Spleen (tissue), 11 donors: ENCODE data around the gene MINK1. TPM values are rescaled to one million over a fixed set of nuclear protein-coding genes. Genes with fewer than 3 reads are reported as not detected.

Experiments used
- DNase-seq: peaks from one replicate; pipeline ENCODE4 v3.0.0-alpha.2; 2020
- H3K27ac ChIP-seq, 8 donors: fragments of 200-600 bp; sonication (generic) in 7 of 8; 1 replicate in 4 of 8; 2 replicates in 4 of 8; pipeline versions ENCODE4 v1.5.0 to v1.8.0; 2016 to 2021; ENCODE audit warnings: inconsistent platforms in 4 of 8, mild to moderate bottlenecking in 4 of 8, moderate library complexity in 1 of 8
- H3K27me3 ChIP-seq, 7 donors: fragments of 200-600 bp; sonication (generic) in 6 of 7; replicated peaks in 1 of 7; 1 replicate in 4 of 7; 2 replicates in 3 of 7; pipeline versions ENCODE4 v1.5.0 to v1.8.0; 2016 to 2021; ENCODE audit warnings: inconsistent platforms in 3 of 7, mild to moderate bottlenecking in 1 of 7
- H3K36me3 ChIP-seq, 6 donors: fragments of 200-600 bp; sonication (generic) in 5 of 6; 1 replicate in 4 of 6; 2 replicates in 2 of 6; pipeline versions ENCODE4 v1.5.0 to v1.8.0; 2016 to 2021; ENCODE audit warnings: inconsistent platforms in 2 of 6
- H3K4me1 ChIP-seq, 6 donors: fragments of 200-600 bp; sonication (generic) in 5 of 6; 1 replicate in 3 of 6; 2 replicates in 3 of 6; pipeline versions ENCODE4 v1.5.0 to v1.8.0; 2016 to 2021; ENCODE audit warnings: inconsistent platforms in 3 of 6
- H3K4me3 ChIP-seq, 8 donors: fragments of 200-600 bp; sonication (generic) in 7 of 8; 1 replicate in 4 of 8; 2 replicates in 4 of 8; pipeline versions ENCODE4 v1.5.0 to v1.8.0; 2016 to 2021; ENCODE audit warnings: inconsistent platforms in 4 of 8, mild to moderate bottlenecking in 4 of 8, moderate library complexity in 2 of 8
- H3K9me3 ChIP-seq, 8 donors: fragments of 200-600 bp; sonication (generic) in 7 of 8; 1 replicate in 4 of 8; 2 replicates in 4 of 8; pipeline versions ENCODE4 v1.5.0 to v1.8.0; 2016 to 2021; ENCODE audit warnings: inconsistent platforms in 4 of 8
- POLR2A ChIP-seq, 3 donors: fragments of 450-650 bp; IDR thresholded peaks; one replicate each; pipeline ENCODE4 v1.5.1; 2017; ENCODE audit warnings: antibody characterized with exemption in 3 of 3, mild to moderate bottlenecking in 1 of 3
- POLR2AphosphoS5 ChIP-seq, 3 donors: sonication (generic); formaldehyde crosslinking; IDR thresholded peaks; one replicate each; pipeline ENCODE4 v1.5.1; 2017; ENCODE audit warnings: antibody characterized with exemption in 3 of 3
- WGBS, 5 donors: extraction: QIAGEN DNeasy Blood & Tissue Kit in 3 of 5; methylation state at CpG; one replicate each; pipeline versions ENCODE4 v1.1.5 to v1.1.7; 2013 to 2018; 5-methylcytosine and 5-hydroxymethylcytosine counted together
- intact Hi-C: fragments of 100-400 bp; cut with DNase I; formaldehyde crosslinking; loops from one replicate; pipeline ENCODE4 v1.15.0; 2023; ENCODE audit warnings: low total_unique reads
- polyA plus RNA-seq, 3 donors: library from polyadenylated mRNA; stranded (reverse); fragments of 200-250 nt; gene quantifications; one replicate each; pipeline ENCODE4 v1.2.1, GENCODE V29; 2013
- total RNA-seq, 7 donors: library from RNA; depleted of rRNA in 3 of 7; stranded (reverse); fragments of >200 nt in 3 of 7; fragmentation: NEBNext Ultra II Directional in 4 of 7; extraction: Animal tissue kit (Norgen Biotek cat#: 25700) in 4 of 7; gene quantifications; one replicate each; pipeline versions ENCODE4 v1.1.0 to v1.2.1, GENCODE V29; 2016 to 2021
- TF ChIP-seq, protein P1 (sequence below), 11 experiments: fragments of 200-600 bp in 7 of 11; fragments of 450-650 bp in 4 of 11; sonication (generic) in 4 of 11; IDR thresholded peaks in 8 of 11; conservative IDR thresholded peaks in 3 of 11; 1 replicate in 7 of 11; 2 replicates in 4 of 11; pipeline versions ENCODE4 v1.4.0 to v1.8.0; 2016 to 2021; ENCODE audit warnings: antibody characterized with exemption in 11 of 11, inconsistent platforms in 4 of 11, mild to moderate bottlenecking in 1 of 11
- donor health status: healthy with polysubstance abuse.
- donor health status: DM: no; HTN: no; CAD: no; lungs with moderate emphysema.
- donor health status: DM: no; HTN: no; CAD: no.
- donor health status: Bipolar disorder and iron deficiency.
- donor health status: healthy.
- donor health status: DM: no; HTN: no; CAD: no.
- donor health status: DM: yes; HTN: yes; CAD: no.

Gene MINK1
- total and polyA plus RNA-seq, 10 donors: 15.9 to 129 (median 80.6) TPM

DNA sequence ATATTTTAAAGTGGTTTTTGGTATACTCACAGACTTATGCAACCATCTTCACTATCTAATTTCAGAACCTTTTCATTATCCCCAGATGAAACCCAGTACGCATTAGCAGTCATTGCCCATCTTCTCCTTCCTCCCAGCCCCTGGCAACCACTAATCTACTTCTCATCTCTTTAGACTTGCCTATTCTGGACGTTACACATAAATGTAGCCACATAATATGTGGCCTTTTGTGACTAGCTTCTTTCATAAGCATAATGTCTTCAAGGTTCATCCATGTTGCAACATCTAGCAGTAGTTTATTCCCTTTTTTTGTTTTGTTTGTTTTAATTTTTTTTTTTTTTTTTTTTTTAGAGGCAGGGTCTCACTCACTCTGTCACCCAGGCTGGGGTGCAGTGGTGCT, 37.7 kb downstream of the MINK1 start:
- H3K4me3 ChIP-seq: no peak overlapping the region
- TF ChIP-seq POLR2AphosphoS5 (IDR thresholded peaks at IDR 0.05): no peak
- TF ChIP-seq, protein P1, sequence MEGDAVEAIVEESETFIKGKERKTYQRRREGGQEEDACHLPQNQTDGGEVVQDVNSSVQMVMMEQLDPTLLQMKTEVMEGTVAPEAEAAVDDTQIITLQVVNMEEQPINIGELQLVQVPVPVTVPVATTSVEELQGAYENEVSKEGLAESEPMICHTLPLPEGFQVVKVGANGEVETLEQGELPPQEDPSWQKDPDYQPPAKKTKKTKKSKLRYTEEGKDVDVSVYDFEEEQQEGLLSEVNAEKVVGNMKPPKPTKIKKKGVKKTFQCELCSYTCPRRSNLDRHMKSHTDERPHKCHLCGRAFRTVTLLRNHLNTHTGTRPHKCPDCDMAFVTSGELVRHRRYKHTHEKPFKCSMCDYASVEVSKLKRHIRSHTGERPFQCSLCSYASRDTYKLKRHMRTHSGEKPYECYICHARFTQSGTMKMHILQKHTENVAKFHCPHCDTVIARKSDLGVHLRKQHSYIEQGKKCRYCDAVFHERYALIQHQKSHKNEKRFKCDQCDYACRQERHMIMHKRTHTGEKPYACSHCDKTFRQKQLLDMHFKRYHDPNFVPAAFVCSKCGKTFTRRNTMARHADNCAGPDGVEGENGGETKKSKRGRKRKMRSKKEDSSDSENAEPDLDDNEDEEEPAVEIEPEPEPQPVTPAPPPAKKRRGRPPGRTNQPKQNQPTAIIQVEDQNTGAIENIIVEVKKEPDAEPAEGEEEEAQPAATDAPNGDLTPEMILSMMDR (IDR thresholded peaks at IDR 0.05 in 8 of 11, conservative IDR thresholded peaks at IDR 0.05 in 3 of 11): no peak
- no peak for TF ChIP-seq POLR2A (IDR thresholded peaks at IDR 0.05)
- intact Hi-C loops: no loop called here
- peak overlapping the region in 1 of 8 donors; percentile 8 for H3K27ac ChIP-seq
- peaks cover 0 to 41% (median 16%) of the 10 kb centered on the region in 6 donors for H3K4me1 ChIP-seq
- peaks cover 0 to 27% (median 0%) of the 10 kb centered on the region in 6 donors for H3K36me3 ChIP-seq
- no peaks in the 10 kb centered on the region for H3K27me3 ChIP-seq
- WGBS, 5 donors: 70 to 80% (median 77%) methylated on average over 2 of the region's 2 CpGs
- no peak for DNase-seq
- H3K9me3 ChIP-seq: no peaks in the 10 kb centered on the region

- intact Hi-C loops: no loop called here
- Histone ChIP-seq H3K9me3 (no peaks in the 10 kb centered on the region), H3K27ac (peak overlapping the region in 5 of 8 donors; percentile 16 to 65 (median 40)), H3K36me3 (peaks cover 0 to 44% (median 0%) of the 10 kb centered on the region in 6 donors), H3K4me3 (no peak overlapping the region), H3K27me3 (no peaks in the 10 kb centered on the region), H3K4me1 (peaks cover 0 to 49% (median 16%) of the 10 kb centered on the region in 6 donors)
- peak; percentile 72 for DNase-seq
- TF ChIP-seq POLR2A (IDR thresholded peaks at IDR 0.05) (no peak), POLR2AphosphoS5 (IDR thresholded peaks at IDR 0.05) (peak; percentile 26 to 67 (median 45))
- TF ChIP-seq, protein P1 (IDR thresholded peaks at IDR 0.05 in 8 of 11, conservative IDR thresholded peaks at IDR 0.05 in 3 of 11): no peak
- WGBS, 5 donors: 35 to 51% (median 48%) methylated on average over 8 of the region's 8 CpGs
These were observed 39.6 kb downstream of the MINK1 start for GRCh38 chr17:4872786-4873185.

DNA sequence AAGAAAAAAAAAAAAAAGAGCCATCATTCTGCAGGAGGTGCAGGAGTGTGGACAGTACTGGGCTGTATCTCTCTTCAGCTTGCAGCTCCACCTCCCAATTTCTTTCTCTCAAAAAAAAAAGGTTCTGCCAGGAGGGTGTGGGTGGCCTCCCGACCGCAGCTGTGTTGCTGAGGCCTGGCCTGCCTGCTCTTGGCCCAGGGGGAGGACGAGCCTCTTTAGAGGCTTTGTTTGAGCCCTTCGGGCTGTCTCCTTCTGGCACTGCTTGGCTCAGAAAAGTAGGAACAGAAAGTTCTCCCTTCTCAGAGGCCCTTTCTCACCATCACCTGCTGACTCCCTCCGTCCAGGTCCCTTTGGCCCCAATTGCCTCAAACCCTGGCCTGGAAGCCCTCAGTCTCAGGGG, 43.9 kb downstream of the MINK1 start:
- Histone ChIP-seq H3K9me3 (no peaks in the 10 kb centered on the region), H3K27me3 (no peaks in the 10 kb centered on the region), H3K4me3 (no peak overlapping the region), H3K36me3 (peaks cover 0 to 69% (median 16%) of the 10 kb centered on the region in 6 donors), H3K27ac (peak overlapping the region in 1 of 8 donors; percentile 0), H3K4me1 (peaks cover 0 to 56% (median 17%) of the 10 kb centered on the region in 6 donors)
- TF ChIP-seq POLR2A (IDR thresholded peaks at IDR 0.05) (no peak), POLR2AphosphoS5 (IDR thresholded peaks at IDR 0.05) (no peak)
- TF ChIP-seq, protein P1 (IDR thresholded peaks at IDR 0.05 in 8 of 11, conservative IDR thresholded peaks at IDR 0.05 in 3 of 11): no peak
- intact Hi-C loops: no loop called here
- DNase-seq: no peak
- WGBS, 5 donors: 84 to 93% (median 86%) methylated on average over 4 to 5 of the region's 5 CpGs

DNA sequence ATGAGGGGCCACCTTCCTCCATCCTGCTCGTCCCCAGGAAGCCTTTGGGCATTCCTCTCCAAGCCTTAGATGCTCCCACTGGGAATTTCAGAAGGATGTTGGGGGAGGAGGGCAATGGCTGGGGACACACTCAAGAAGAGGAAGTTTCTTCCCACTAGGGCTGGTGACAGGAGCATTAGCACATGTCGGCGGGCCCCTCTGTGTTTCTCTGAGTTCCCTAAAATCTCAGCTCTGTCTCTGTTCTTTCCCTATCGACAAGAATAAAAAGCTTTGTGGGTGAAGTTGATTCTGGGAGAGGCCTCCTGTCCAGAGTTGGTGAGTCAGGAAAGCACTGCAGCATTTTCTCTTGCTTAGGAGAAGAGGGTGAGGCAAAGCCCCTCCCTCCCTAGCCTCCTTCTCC, 46.5 kb downstream of the MINK1 start:
- Histone ChIP-seq H3K4me3 (no peak overlapping the region), H3K27me3 (no peaks in the 10 kb centered on the region), H3K4me1 (peaks cover 0 to 44% (median 10%) of the 10 kb centered on the region in 6 donors), H3K9me3 (no peaks in the 10 kb centered on the region), H3K36me3 (peaks cover 0 to 86% (median 21%) of the 10 kb centered on the region in 6 donors), H3K27ac (no peak overlapping the region)
- intact Hi-C loops: no loop called here
- TF ChIP-seq POLR2AphosphoS5 (IDR thresholded peaks at IDR 0.05) (no peak), POLR2A (IDR thresholded peaks at IDR 0.05) (no peak)
- TF ChIP-seq, protein P1 (IDR thresholded peaks at IDR 0.05 in 8 of 11, conservative IDR thresholded peaks at IDR 0.05 in 3 of 11): no peak
- DNase-seq: no peak
- WGBS, 5 donors: 52 to 73% (median 55%) methylated on average over 4 of the region's 4 CpGs
